Activated CD4-positive, alpha-beta T cell treated with anti-CD3 and anti-CD28 coated beads for 36 hours (primary cell): ENCODE data around the gene TNFRSF19. TPM values are rescaled to one million over a fixed set of nuclear protein-coding genes. Genes with fewer than 3 reads are reported as not detected.
"Not testable (repeated sequence)": the region's sequence is repeated elsewhere in the genome, so short reads cannot be mapped to it uniquely, and the experiment has no call there.

Experiments
- ATAC-seq: fragments of 200-7000 bp; cut with Tn5 transposase; one replicate; pipeline ENCODE4 v1.10.0; 2021; ENCODE audit warnings: mild to moderate bottlenecking, moderate library complexity
- CTCF ChIA-PET: fragments of 350-600 bp; sonication (Branson Sonifier 250); formaldehyde crosslinking; loops from one replicate; lab custom pipeline; 2021; ENCODE audit warnings: antibody characterized with exemption; lab: Charles Lee
- POLR2A ChIA-PET: fragments of 350-600 bp; sonication (Branson Sonifier 250); formaldehyde crosslinking; loops from one replicate; lab custom pipeline; 2021; ENCODE audit warnings: antibody characterized with exemption, inconsistent platforms; lab: Charles Lee
- DNase-seq: peaks from one replicate; pipeline ENCODE4 v3.0.0-alpha.2; 2020
- H3K27ac Mint-ChIP-seq: one replicate; pipeline ENCODE4 v1.8.0; 2021; ENCODE audit warnings: mixed read lengths
- H3K27me3 Mint-ChIP-seq: one replicate; pipeline ENCODE4 v1.8.0; 2021; ENCODE audit warnings: mixed read lengths
- H3K36me3 Mint-ChIP-seq: one replicate; pipeline ENCODE4 v1.8.0; 2021; ENCODE audit warnings: low read depth, mixed read lengths
- H3K4me1 Mint-ChIP-seq: one replicate; pipeline ENCODE4 v1.8.0; 2021; ENCODE audit warnings: mixed read lengths
- H3K4me3 Mint-ChIP-seq: one replicate; pipeline ENCODE4 v1.8.0; 2021; ENCODE audit warnings: mild to moderate bottlenecking, moderate library complexity, mixed read lengths
- H3K9me3 Mint-ChIP-seq: one replicate; pipeline ENCODE4 v1.8.0; 2021; ENCODE audit warnings: low read depth, mixed read lengths
- intact Hi-C, 2 experiments: fragments of 100-400 bp; cut with DNase I in 1 of 2; cut with micrococcal nuclease in 1 of 2; formaldehyde crosslinking; loops; one replicate each; pipeline versions ENCODE4 v1.14.2 to v1.15.1; 2022 to 2024; cut with DNase I, micrococcal nuclease
- total RNA-seq, 2 experiments: library from RNA; stranded (reverse); gene quantifications; one replicate each; pipeline ENCODE4 v1.2.3, GENCODE V29; 2021

Gene TNFRSF19
- not detected for total RNA-seq

- Mint-ChIP-seq H3K36me3 (no peaks in the 10 kb centered on the region), H3K9me3 (no peaks in the 10 kb centered on the region), H3K4me1 (peaks cover 14% of the 10 kb centered on the region), H3K27ac (no peak within 1 kb of the TSS), H3K4me3 (no peak within 1 kb of the TSS), H3K27me3 (peaks cover 34% of the 10 kb centered on the region)
- CTCF ChIA-PET = interaction anchor here (0.8 kb wide), 1 partner anchor 659 kb away, joined by 3 read pairs; no protein-coding TSS in a partner anchor
- ATAC-seq (no peak), DNase-seq (no peak)
- intact Hi-C loops = loop anchor here in 1 of 2 experiments (10.0 kb wide), 2 partner anchors 694 to 1896 kb away; partner anchors contain the start of gene FGF9
- POLR2A ChIA-PET = no interaction called here
Observed at GRCh38 chr13:23570099-23570920, at the start of gene TNFRSF19. Gene TNFRSF19, plus strand, starts transcription at chr13:23570412. Its CDS starts 19,772 bp downstream, at chr13:23590184.

DNA sequence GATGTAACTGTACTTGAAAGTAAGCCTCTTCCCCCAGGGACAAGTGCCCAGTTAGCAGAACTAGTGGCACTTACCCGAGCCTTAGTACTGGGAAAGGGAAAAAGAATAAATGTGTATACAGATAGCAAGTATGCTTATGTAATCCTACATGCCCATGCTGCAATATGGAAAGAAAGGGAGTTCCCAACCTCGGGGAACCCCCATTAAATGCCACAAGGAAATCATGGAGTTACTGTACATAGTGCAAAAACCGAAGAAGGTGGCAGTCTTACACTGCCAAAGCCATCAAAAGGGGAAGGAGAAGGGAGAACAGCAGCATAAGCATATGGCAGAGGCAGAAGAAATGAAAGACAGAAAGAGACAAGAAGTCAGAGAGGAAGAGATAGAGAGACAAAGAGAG lies 40.3 kb upstream of the TNFRSF19 start:
- H3K4me1 Mint-ChIP-seq, H3K9me3 Mint-ChIP-seq, CTCF ChIA-PET, H3K27me3 Mint-ChIP-seq, ATAC-seq, H3K27ac Mint-ChIP-seq, H3K36me3 Mint-ChIP-seq, intact Hi-C loops, DNase-seq, H3K4me3 Mint-ChIP-seq, POLR2A ChIA-PET: not testable (repeated sequence)

GRCh38 chr13:23531446-23531845 lies 38.8 kb upstream of the TNFRSF19 start:
- intact Hi-C loops = no loop called here
- CTCF ChIA-PET = no interaction called here
- DNase-seq (no peak), ATAC-seq (no peak)
- peaks cover 2% of the 10 kb centered on the region for H3K9me3 Mint-ChIP-seq
- POLR2A ChIA-PET = no interaction called here
- H3K36me3 Mint-ChIP-seq = no peaks in the 10 kb centered on the region
- peaks cover 2% of the 10 kb centered on the region for H3K27me3 Mint-ChIP-seq
- no peaks in the 10 kb centered on the region for H3K4me1 Mint-ChIP-seq
- no peak overlapping the region for H3K4me3 Mint-ChIP-seq
- no peak overlapping the region for H3K27ac Mint-ChIP-seq

DNA sequence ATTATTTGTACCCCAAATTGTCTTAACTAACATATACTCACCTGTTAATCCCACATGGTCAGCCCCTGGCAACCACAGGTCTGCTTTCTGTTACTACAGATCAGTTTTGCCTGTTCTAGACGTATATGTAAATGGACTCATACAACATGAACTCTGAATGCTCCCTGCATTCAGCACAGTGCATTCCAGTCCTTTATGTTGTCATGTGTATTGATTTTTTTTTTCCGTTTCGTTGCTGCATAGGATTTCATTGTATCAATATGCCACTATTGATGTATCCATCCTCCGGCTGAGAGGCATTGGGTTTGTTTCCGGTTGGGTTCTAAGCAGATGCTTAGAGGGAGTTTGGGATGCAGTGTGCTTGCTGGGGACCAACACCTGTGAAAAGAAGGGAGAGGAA lies 36.1 kb upstream of the TNFRSF19 start:
- H3K4me1 Mint-ChIP-seq = no peaks in the 10 kb centered on the region
- no peak for ATAC-seq
- CTCF ChIA-PET = no interaction called here
- no peaks in the 10 kb centered on the region for H3K36me3 Mint-ChIP-seq
- H3K27ac Mint-ChIP-seq = no peak overlapping the region
- no peak for DNase-seq
- intact Hi-C loops = no loop called here
- no peak overlapping the region for H3K4me3 Mint-ChIP-seq
- POLR2A ChIA-PET = no interaction called here
- peaks cover 2% of the 10 kb centered on the region for H3K27me3 Mint-ChIP-seq
- peaks cover 2% of the 10 kb centered on the region for H3K9me3 Mint-ChIP-seq

GRCh38 chr13:23541221-23541824 lies 28.9 kb upstream of the TNFRSF19 start:
- CTCF ChIA-PET = no interaction called here

GRCh38 chr13:23544668-23545067 lies 25.5 kb upstream of the TNFRSF19 start:
- intact Hi-C loops = no loop called here
- DNase-seq (no peak), ATAC-seq (no peak)
- no peaks in the 10 kb centered on the region for H3K36me3 Mint-ChIP-seq
- no peak overlapping the region for H3K4me3 Mint-ChIP-seq
- POLR2A ChIA-PET = no interaction called here
- CTCF ChIA-PET = interaction anchor here (1.8 kb wide), 1 partner anchor 17 kb away, joined by 3 read pairs; no protein-coding TSS in a partner anchor
- H3K27ac Mint-ChIP-seq = no peak overlapping the region
- peaks cover 23% of the 10 kb centered on the region for H3K27me3 Mint-ChIP-seq
- no peaks in the 10 kb centered on the region for H3K4me1 Mint-ChIP-seq
- H3K9me3 Mint-ChIP-seq = no peaks in the 10 kb centered on the region

More at GRCh38 chr13:23541221-23541824, 28.9 kb upstream of the TNFRSF19 start:
- Mint-ChIP-seq H3K4me1 (no peaks in the 10 kb centered on the region), H3K27ac (no peak overlapping the region), H3K27me3 (peaks cover 11% of the 10 kb centered on the region), H3K9me3 (no peaks in the 10 kb centered on the region), H3K36me3 (no peaks in the 10 kb centered on the region), H3K4me3 (no peak overlapping the region)
- intact Hi-C loops = no loop called here
- DNase-seq (no peak), ATAC-seq (no peak)
- POLR2A ChIA-PET = no interaction called here

- no peak overlapping the region for H3K27ac Mint-ChIP-seq
- ChIA-PET CTCF (interaction anchor here (0.8 to 1.1 kb wide), 2 partner anchors 42 to 362 kb away, joined by 3 to 4 read pairs; no protein-coding TSS in a partner anchor), POLR2A (no interaction called here)
- H3K4me3 Mint-ChIP-seq = no peak overlapping the region
- H3K36me3 Mint-ChIP-seq = no peaks in the 10 kb centered on the region
- no peaks in the 10 kb centered on the region for H3K4me1 Mint-ChIP-seq
- peaks cover 19% of the 10 kb centered on the region for H3K27me3 Mint-ChIP-seq
- intact Hi-C loops = no loop called here
- no peaks in the 10 kb centered on the region for H3K9me3 Mint-ChIP-seq
- ATAC-seq = no peak
- DNase-seq = no peak
Observed at GRCh38 chr13:23547000-23547590, 23.1 kb upstream of the TNFRSF19 start.

DNA sequence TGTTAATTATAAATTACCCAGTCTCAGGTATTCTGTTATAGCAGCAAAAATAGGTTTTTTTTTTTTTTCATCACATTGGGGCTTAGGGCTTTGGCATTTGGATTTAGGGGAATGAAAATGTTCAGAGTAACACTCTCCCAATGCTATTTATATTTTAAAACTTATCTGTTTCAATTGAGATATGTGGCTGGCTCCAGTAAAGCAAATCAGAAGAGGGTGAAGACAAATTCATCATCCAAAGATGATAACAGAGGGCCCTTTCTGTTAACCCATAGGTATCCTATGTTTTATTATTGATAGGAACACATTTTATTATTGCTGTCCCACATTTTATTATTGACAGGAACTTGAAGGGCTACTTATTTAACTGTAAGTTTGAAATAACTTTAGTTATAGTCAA lies 20.5 kb upstream of the TNFRSF19 start:
- ChIA-PET POLR2A (no interaction called here), CTCF (no interaction called here)
- intact Hi-C loops = no loop called here
- Mint-ChIP-seq H3K27me3 (peaks cover 21% of the 10 kb centered on the region), H3K36me3 (no peaks in the 10 kb centered on the region), H3K4me1 (no peaks in the 10 kb centered on the region), H3K27ac (no peak overlapping the region), H3K4me3 (no peak overlapping the region), H3K9me3 (no peaks in the 10 kb centered on the region)
- ATAC-seq (no peak), DNase-seq (no peak)

- Mint-ChIP-seq H3K4me1 (no peaks in the 10 kb centered on the region), H3K27ac (no peak overlapping the region), H3K4me3 (no peak overlapping the region), H3K36me3 (no peaks in the 10 kb centered on the region), H3K9me3 (no peaks in the 10 kb centered on the region), H3K27me3 (peaks cover 22% of the 10 kb centered on the region)
- ATAC-seq (no peak), DNase-seq (no peak)
- ChIA-PET POLR2A (no interaction called here), CTCF (no interaction called here)
- intact Hi-C loops = no loop called here
Observed at GRCh38 chr13:23550163-23550562, 20.0 kb upstream of the TNFRSF19 start.

GRCh38 chr13:23551213-23552008 lies 18.8 kb upstream of the TNFRSF19 start:
- no peak for DNase-seq
- Mint-ChIP-seq H3K36me3 (no peaks in the 10 kb centered on the region), H3K27ac (no peak overlapping the region), H3K4me1 (no peaks in the 10 kb centered on the region), H3K4me3 (no peak overlapping the region), H3K27me3 (peaks cover 21% of the 10 kb centered on the region), H3K9me3 (no peaks in the 10 kb centered on the region)
- ChIA-PET POLR2A (no interaction called here), CTCF (no interaction called here)
- intact Hi-C loops = no loop called here
- ATAC-seq = no peak

- POLR2A ChIA-PET = no interaction called here
Observed at GRCh38 chr13:23552171-23552570, 18.0 kb upstream of the TNFRSF19 start.

More at GRCh38 chr13:23552171-23552570, 18.0 kb upstream of the TNFRSF19 start:
- H3K27ac Mint-ChIP-seq = no peak overlapping the region
- CTCF ChIA-PET = no interaction called here
- no peaks in the 10 kb centered on the region for H3K4me1 Mint-ChIP-seq
- ATAC-seq (no peak), DNase-seq (no peak)
- no peaks in the 10 kb centered on the region for H3K9me3 Mint-ChIP-seq
- no peak overlapping the region for H3K4me3 Mint-ChIP-seq
- intact Hi-C loops = no loop called here
- no peaks in the 10 kb centered on the region for H3K36me3 Mint-ChIP-seq
- H3K27me3 Mint-ChIP-seq = peaks cover 18% of the 10 kb centered on the region
